Adrenal gland (tissue), 12 donors: ENCODE data around the gene ANO4. TPM values are rescaled to one million over a fixed set of nuclear protein-coding genes. Genes with fewer than 3 reads are reported as not detected.
"Not testable (repeated sequence)": the region's sequence is repeated elsewhere in the genome, so short reads cannot be mapped to it uniquely, and the experiment has no call there.

Experiments
- DNase-seq, 7 donors: peaks; one replicate each; pipeline ENCODE4 v3.0.0-alpha.2; 2019 to 2020
- H3K27ac ChIP-seq, 5 donors: fragments of 200-600 bp; sonication (generic) in 4 of 5; 1 replicate in 3 of 5; 2 replicates in 2 of 5; pipeline versions ENCODE4 v1.5.1 to v1.8.0; 2016 to 2020; ENCODE audit warnings: mild to moderate bottlenecking in 1 of 5
- H3K27me3 ChIP-seq: fragments of 200-600 bp; 2 replicates; pipeline ENCODE4 v1.8.0; 2021
- H3K36me3 ChIP-seq, 2 donors: fragments of 200-600 bp; replicated peaks in 1 of 2; 1 replicate in 1 of 2; 2 replicates in 1 of 2; pipeline versions ENCODE4 v1.5.1 to v1.8.0; 2018 to 2022
- H3K4me1 ChIP-seq, 2 donors: fragments of 200-600 bp; replicated peaks in 1 of 2; 1 replicate in 1 of 2; 2 replicates in 1 of 2; pipeline versions ENCODE4 v1.5.1 to v1.8.0; 2018 to 2021
- H3K4me3 ChIP-seq, 4 donors: fragments of 200-600 bp; sonication (generic) in 3 of 4; one replicate each; pipeline ENCODE4 v1.5.1; 2016 to 2018
- H3K9me3 ChIP-seq, 3 donors: fragments of 200-600 bp; sonication (generic) in 1 of 3; replicated peaks in 1 of 3; 1 replicate in 2 of 3; 2 replicates in 1 of 3; pipeline versions ENCODE4 v1.5.1 to v1.8.0; 2016 to 2021
- CTCF ChIP-seq, 6 experiments: fragments of 450-650 bp in 4 of 6; fragments of 200-600 bp in 2 of 6; sonication (generic) in 1 of 6; IDR thresholded peaks; 1 replicate in 5 of 6; 2 replicates in 1 of 6; pipeline versions ENCODE4 v1.5.1 to v1.8.0; 2016 to 2021; ENCODE audit warnings: antibody characterized with exemption in 6 of 6, mild to moderate bottlenecking in 2 of 6, moderate library complexity in 1 of 6
- POLR2A ChIP-seq, 2 donors: fragments of 450-650 bp; IDR thresholded peaks; one replicate each; pipeline ENCODE4 v1.6.1; 2017; ENCODE audit warnings: antibody characterized with exemption in 2 of 2, mild to moderate bottlenecking in 2 of 2, moderate library complexity in 1 of 2
- WGBS, 4 donors: extraction: QIAGEN DNeasy Blood & Tissue Kit in 2 of 4; methylation state at CpG; one replicate each; pipeline versions ENCODE4 v1.1.5 to v1.1.7; 2013 to 2017; 5-methylcytosine and 5-hydroxymethylcytosine counted together
- intact Hi-C, 2 donors: fragments of 100-400 bp; cut with DNase I; formaldehyde crosslinking; loops; one replicate each; pipeline versions ENCODE4 v1.14.1 to v1.15.0; 2022 to 2023
- polyA plus RNA-seq, 3 donors: library from polyadenylated mRNA; stranded (reverse); fragments of 200-250 nt in 2 of 3; fragments of 350-450 nt in 1 of 3; fragmentation: Illumina TruSeq in 1 of 3; extraction: RNeasy Lipid Tissue Mini Kit (QIAGEN cat#74804) in 1 of 3; gene quantifications; one replicate each; pipeline ENCODE4 v1.2.3, GENCODE V29; 2013 to 2014
- total RNA-seq, 9 donors: library from RNA; depleted of rRNA in 4 of 9; stranded (reverse); fragments of >200 nt in 4 of 9; fragments of 120-200 nt in 1 of 9; fragmentation: NEBNext Ultra II Directional in 1 of 9; extraction: Animal tissue kit (Norgen Biotek cat#: 25700) in 1 of 9; gene quantifications; one replicate each; pipeline versions ENCODE4 v1.1.0 to v1.2.4, GENCODE V29; 2013 to 2023
- donor health status: healthy with polysubstance abuse.
- donor health status: Bipolar disorder and iron deficiency.
- donor health status: DM: yes; HTN: yes; CAD: no.
- donor health status: DM: no; HTN: no; CAD: no.
- donor health status: DM: no; HTN: no; CAD: no.
- donor health status: DM: yes; HTN: yes; CAD: no.

ANO4 gene
- total and polyA plus RNA-seq, 12 donors = 5.6 to 37.4 (median 10.2) TPM

- WGBS, 4 donors = 64 to 92% (median 83%) methylated on average over 2 of the region's 2 CpGs
- Histone ChIP-seq H3K4me1 (no peaks in the 10 kb centered on the region), H3K27ac (no peak overlapping the region), H3K4me3 (no peak overlapping the region), H3K27me3 (no peaks in the 10 kb centered on the region), H3K9me3 (no peaks in the 10 kb centered on the region), H3K36me3 (no peaks in the 10 kb centered on the region)
- TF ChIP-seq POLR2A (IDR thresholded peaks at IDR 0.05) = no peak
- intact Hi-C loops = no loop called here
- DNase-seq = no peak
Measured at GRCh38 chr12:101111441-101111840, 316.9 kb downstream of the ANO4 start.

DNA sequence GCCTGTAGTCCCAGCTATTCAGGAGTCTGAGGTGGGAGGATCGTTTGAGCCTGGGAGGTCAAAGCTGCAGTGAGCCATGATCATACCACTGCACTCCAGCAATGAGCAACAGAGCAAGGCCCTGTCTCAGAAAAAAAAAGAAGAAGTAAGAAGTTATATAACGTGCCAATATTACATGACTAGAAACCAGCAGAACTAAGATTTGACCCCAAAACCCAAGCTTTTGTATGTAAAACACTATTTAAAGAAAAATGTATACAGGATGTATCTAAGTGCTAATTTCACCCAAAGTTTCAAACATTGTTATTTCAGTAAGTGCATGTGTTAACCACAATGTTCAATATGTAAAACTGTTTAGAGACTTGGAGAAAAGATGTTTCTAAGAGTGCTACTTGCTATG, 320.8 kb downstream of the ANO4 start:
- no peak for DNase-seq
- no peaks in the 10 kb centered on the region for H3K9me3 ChIP-seq
- intact Hi-C loops = no loop called here
- no peaks in the 10 kb centered on the region for H3K4me1 ChIP-seq
- H3K4me3 ChIP-seq = no peak overlapping the region
- no peaks in the 10 kb centered on the region for H3K36me3 ChIP-seq
- H3K27me3 ChIP-seq = no peaks in the 10 kb centered on the region
- no peak overlapping the region for H3K27ac ChIP-seq
- TF ChIP-seq POLR2A (IDR thresholded peaks at IDR 0.05) = no peak
- no peak for TF ChIP-seq CTCF (IDR thresholded peaks at IDR 0.05)
- WGBS, 4 donors = 80 to 85% (median 81%) methylated on average over 2 of the region's 2 CpGs

GRCh38 chr12:101116911-101117310, 322.3 kb downstream of the ANO4 start:
- WGBS, 4 donors = 90 to 96% (median 92%) methylated on average over 4 of the region's 4 CpGs
- intact Hi-C loops = no loop called here

DNA sequence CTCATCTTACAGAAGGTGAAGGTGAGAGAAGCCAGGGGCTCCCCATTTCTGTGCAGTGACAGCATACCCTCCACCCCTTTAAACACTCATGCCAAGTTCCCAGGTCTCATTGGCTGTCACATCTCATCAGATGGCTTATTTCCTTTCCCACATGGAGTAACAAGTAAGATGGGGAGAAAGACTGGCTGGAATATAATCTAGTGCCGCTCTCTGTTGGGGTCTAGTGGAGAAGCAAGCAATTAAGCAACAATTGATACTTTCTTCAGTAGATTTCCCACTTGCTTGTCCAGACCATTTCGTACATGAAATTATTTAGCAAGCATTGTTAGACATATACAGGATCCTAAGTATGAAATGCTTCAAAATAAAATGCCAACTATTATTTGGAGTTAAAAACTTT, 323.3 kb downstream of the ANO4 start:
- intact Hi-C loops = no loop called here
- WGBS, 4 donors = 88 to 97% (median 93%) methylated on average over 2 of the region's 2 CpGs
- Histone ChIP-seq H3K9me3 (no peaks in the 10 kb centered on the region), H3K27ac (no peak overlapping the region), H3K4me3 (no peak overlapping the region), H3K4me1 (no peaks in the 10 kb centered on the region), H3K36me3 (no peaks in the 10 kb centered on the region), H3K27me3 (no peaks in the 10 kb centered on the region)
- TF ChIP-seq POLR2A (IDR thresholded peaks at IDR 0.05) (no peak), CTCF (IDR thresholded peaks at IDR 0.05) (no peak)
- DNase-seq = no peak

More at GRCh38 chr12:101116911-101117310, 322.3 kb downstream of the ANO4 start:
- H3K36me3 ChIP-seq = no peaks in the 10 kb centered on the region
- H3K9me3 ChIP-seq = no peaks in the 10 kb centered on the region
- no peak overlapping the region for H3K4me3 ChIP-seq
- TF ChIP-seq CTCF (IDR thresholded peaks at IDR 0.05) (no peak), POLR2A (IDR thresholded peaks at IDR 0.05) (no peak)
- H3K4me1 ChIP-seq = no peaks in the 10 kb centered on the region
- H3K27me3 ChIP-seq = no peaks in the 10 kb centered on the region
- no peak overlapping the region for H3K27ac ChIP-seq
- no peak for DNase-seq

GRCh38 chr12:101127521-101128219, 333.1 kb downstream of the ANO4 start:
- TF ChIP-seq POLR2A (IDR thresholded peaks at IDR 0.05) = no peak
- no peak for TF ChIP-seq CTCF (IDR thresholded peaks at IDR 0.05)
- Histone ChIP-seq H3K27me3 (no peaks in the 10 kb centered on the region), H3K9me3 (no peaks in the 10 kb centered on the region), H3K27ac (no peak overlapping the region), H3K4me1 (no peaks in the 10 kb centered on the region), H3K4me3 (no peak overlapping the region), H3K36me3 (no peaks in the 10 kb centered on the region)
- intact Hi-C loops = no loop called here
- no peak for DNase-seq
- WGBS, 4 donors = 92 to 95% (median 95%) methylated on average over 6 of the region's 6 CpGs

GRCh38 chr12:101145777-101146431, 351.3 kb downstream of the ANO4 start:
- H3K27me3 ChIP-seq, intact Hi-C loops, H3K27ac ChIP-seq, H3K4me1 ChIP-seq, H3K36me3 ChIP-seq, H3K9me3 ChIP-seq, H3K4me3 ChIP-seq, DNase-seq: not testable (repeated sequence)
- 90 to 94% (median 92%) methylated on average over 27 to 35 of the region's 35 CpGs for WGBS, 4 donors
